ENCODE data around the gene XXYLT1. TPM values are rescaled to one million over a fixed set of nuclear protein-coding genes. Genes with fewer than 3 reads are reported as not detected.
"Not testable (repeated sequence)": the region's sequence is repeated elsewhere in the genome, so short reads cannot be mapped to it uniquely, and the experiment has no call there.

XXYLT1 gene
- total RNA-seq, 2 experiments from 2014 or later, result 17.2 to 19.6 TPM

GRCh38 chr3:195236076-195236798 is 34.7 kb downstream of the XXYLT1 start:
- no peak overlapping the region for H3K4me2 ChIP-seq (ENCODE audit: low read length)
- H3K9me2 ChIP-seq (ENCODE audit: insufficient read depth, low read length), result no peaks in the 10 kb centered on the region
- H3K36me3 ChIP-seq (ENCODE audit: insufficient read depth, low read length), result peaks cover 11% of the 10 kb centered on the region
- H2AFZ ChIP-seq (ENCODE audit: low read length), result no peak overlapping the region
- CTCF ChIA-PET (ENCODE audit: unreplicated experiment), result no interaction called here
- POLR2A ChIA-PET, result no interaction called here
- no peaks in the 10 kb centered on the region for H4K20me1 ChIP-seq (ENCODE audit: insufficient read depth, low read length)
- H3K27ac ChIP-seq (ENCODE audit: low read depth, low read length, poor library complexity, severe bottlenecking), result no peak overlapping the region
- no peaks in the 10 kb centered on the region for H3K4me1 ChIP-seq (ENCODE audit: insufficient read depth, low read length, poor library complexity, severe bottlenecking)
- no peaks in the 10 kb centered on the region for H3K79me2 ChIP-seq (ENCODE audit: insufficient read depth, low read depth, low read length)
- no peaks in the 10 kb centered on the region for H3K9me3 ChIP-seq (ENCODE audit: low read length)
- no peak overlapping the region for H3K4me3 ChIP-seq (ENCODE audit: low read depth, low read length, poor library complexity, severe bottlenecking)
- DNase-seq (ENCODE audit: low spot score), result no peak
- intact Hi-C loops (cut with micrococcal nuclease; ENCODE audit: unreplicated experiment), result no loop called here
- TF ChIP-seq CTCF (conservative IDR thresholded peaks at IDR 0.05; ENCODE audit: low read length) (no peak), EZH2phosphoT487 (IDR thresholded peaks at IDR 0.05; ENCODE audit: borderline replicate concordance, low read depth, low read length) (no peak)
- no TSS peak for BruUV-seq (replicated peaks)

DNA sequence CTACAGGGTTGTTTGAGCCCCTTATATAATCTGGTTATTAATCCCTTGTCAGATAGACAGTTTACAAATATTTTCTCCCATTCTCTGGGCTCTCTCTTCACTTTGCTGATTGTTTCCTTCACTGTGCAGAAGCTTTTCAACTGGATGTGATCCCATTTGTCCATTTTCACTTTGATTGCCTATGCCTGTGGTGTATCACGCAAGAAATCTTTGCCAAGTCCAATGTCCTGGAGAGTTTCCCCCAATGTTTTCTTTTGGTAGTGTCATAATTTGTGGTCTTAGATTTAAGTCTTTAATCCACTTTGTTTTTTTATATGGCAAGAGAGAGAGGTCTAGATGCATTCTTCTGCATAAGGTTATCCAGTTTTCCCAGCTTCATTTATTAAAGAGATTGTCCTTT is 40.7 kb downstream of the XXYLT1 start:
- DNase-seq (ENCODE audit: low spot score), result no peak
- Histone ChIP-seq H3K9me3 (ENCODE audit: low read length) (no peaks in the 10 kb centered on the region), H3K79me2 (ENCODE audit: insufficient read depth, low read depth, low read length) (no peaks in the 10 kb centered on the region), H3K4me3 (ENCODE audit: low read depth, low read length, poor library complexity, severe bottlenecking) (no peak overlapping the region), H3K4me1 (ENCODE audit: insufficient read depth, low read length, poor library complexity, severe bottlenecking) (peaks cover 6% of the 10 kb centered on the region), H3K9me2 (ENCODE audit: insufficient read depth, low read length) (no peaks in the 10 kb centered on the region), H4K20me1 (ENCODE audit: insufficient read depth, low read length) (no peaks in the 10 kb centered on the region), H3K4me2 (ENCODE audit: low read length) (no peak overlapping the region), H3K36me3 (ENCODE audit: insufficient read depth, low read length) (no peaks in the 10 kb centered on the region), H3K27ac (ENCODE audit: low read depth, low read length, poor library complexity, severe bottlenecking) (no peak overlapping the region), H2AFZ (ENCODE audit: low read length) (no peak overlapping the region)
- CTCF ChIA-PET (ENCODE audit: unreplicated experiment), result no interaction called here
- no TSS peak for BruUV-seq (replicated peaks)
- POLR2A ChIA-PET, result no interaction called here
- intact Hi-C loops (cut with micrococcal nuclease; ENCODE audit: unreplicated experiment), result no loop called here
- TF ChIP-seq EZH2phosphoT487 (IDR thresholded peaks at IDR 0.05; ENCODE audit: borderline replicate concordance, low read depth, low read length) (no peak), CTCF (conservative IDR thresholded peaks at IDR 0.05; ENCODE audit: low read length) (no peak)

DNA sequence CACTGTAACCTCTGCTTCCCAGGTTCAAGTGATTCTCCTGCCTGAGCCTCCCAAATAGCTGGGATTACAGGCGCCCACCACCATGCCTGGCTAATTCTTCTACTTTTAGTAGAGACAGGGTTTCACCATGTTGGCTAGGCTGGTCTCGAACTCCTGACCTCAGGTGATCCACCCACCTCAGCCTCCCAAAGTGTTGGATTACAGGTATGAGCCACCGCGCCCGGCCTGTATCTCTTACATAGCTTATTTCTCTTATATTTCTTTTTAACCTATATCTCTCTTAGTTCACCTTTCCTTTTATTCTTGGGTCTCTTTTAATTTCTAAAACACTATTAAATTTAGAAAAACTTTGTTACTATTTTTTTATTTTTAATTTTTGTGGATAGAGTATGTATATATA is 42.1 kb downstream of the XXYLT1 start:
- DNase-seq (ENCODE audit: low spot score); intact Hi-C loops (cut with micrococcal nuclease; ENCODE audit: unreplicated experiment): not testable (repeated sequence)

More for the DNA sequence above, 42.1 kb downstream of the XXYLT1 start:
- H3K27ac ChIP-seq (ENCODE audit: low read depth, low read length, poor library complexity, severe bottlenecking); H3K4me1 ChIP-seq (ENCODE audit: insufficient read depth, low read length, poor library complexity, severe bottlenecking); H3K4me3 ChIP-seq (ENCODE audit: low read depth, low read length, poor library complexity, severe bottlenecking); H2AFZ ChIP-seq (ENCODE audit: low read length); H3K79me2 ChIP-seq (ENCODE audit: insufficient read depth, low read depth, low read length); H3K4me2 ChIP-seq (ENCODE audit: low read length); BruUV-seq (replicated peaks); H3K36me3 ChIP-seq (ENCODE audit: insufficient read depth, low read length); CTCF ChIA-PET (ENCODE audit: unreplicated experiment); H3K9me2 ChIP-seq (ENCODE audit: insufficient read depth, low read length); POLR2A ChIA-PET; H4K20me1 ChIP-seq (ENCODE audit: insufficient read depth, low read length); H3K9me3 ChIP-seq (ENCODE audit: low read length): not testable (repeated sequence)

Data from OCI-LY7 (cell line).